Choroid plexus epithelial cell (primary cell): ENCODE measurements around the gene ANTKMT.
"Not testable (repeated sequence)": the region's sequence is repeated elsewhere in the genome, so short reads cannot be mapped to it uniquely, and the experiment has no call there.

Source experiments
- DNase-seq: peaks from one replicate; pipeline ENCODE4 v3.0.0-alpha.2; 2010; ENCODE audit warnings: low read depth
- H3K4me3 ChIP-seq: 2 replicates; pipeline ENCODE4 v1.5.1; 2011; ENCODE audit warnings: low read depth, mild to moderate bottlenecking, control low read depth, low read length, moderate library complexity
- TF ChIP-seq, protein P1 (sequence below): conservative IDR thresholded peaks from 2 replicates; pipeline ENCODE4 v1.5.1; 2011; ENCODE audit warnings: low read depth, mild to moderate bottlenecking, control low read depth, inconsistent platforms, low read length, moderate library complexity

The ANTKMT gene

DNA sequence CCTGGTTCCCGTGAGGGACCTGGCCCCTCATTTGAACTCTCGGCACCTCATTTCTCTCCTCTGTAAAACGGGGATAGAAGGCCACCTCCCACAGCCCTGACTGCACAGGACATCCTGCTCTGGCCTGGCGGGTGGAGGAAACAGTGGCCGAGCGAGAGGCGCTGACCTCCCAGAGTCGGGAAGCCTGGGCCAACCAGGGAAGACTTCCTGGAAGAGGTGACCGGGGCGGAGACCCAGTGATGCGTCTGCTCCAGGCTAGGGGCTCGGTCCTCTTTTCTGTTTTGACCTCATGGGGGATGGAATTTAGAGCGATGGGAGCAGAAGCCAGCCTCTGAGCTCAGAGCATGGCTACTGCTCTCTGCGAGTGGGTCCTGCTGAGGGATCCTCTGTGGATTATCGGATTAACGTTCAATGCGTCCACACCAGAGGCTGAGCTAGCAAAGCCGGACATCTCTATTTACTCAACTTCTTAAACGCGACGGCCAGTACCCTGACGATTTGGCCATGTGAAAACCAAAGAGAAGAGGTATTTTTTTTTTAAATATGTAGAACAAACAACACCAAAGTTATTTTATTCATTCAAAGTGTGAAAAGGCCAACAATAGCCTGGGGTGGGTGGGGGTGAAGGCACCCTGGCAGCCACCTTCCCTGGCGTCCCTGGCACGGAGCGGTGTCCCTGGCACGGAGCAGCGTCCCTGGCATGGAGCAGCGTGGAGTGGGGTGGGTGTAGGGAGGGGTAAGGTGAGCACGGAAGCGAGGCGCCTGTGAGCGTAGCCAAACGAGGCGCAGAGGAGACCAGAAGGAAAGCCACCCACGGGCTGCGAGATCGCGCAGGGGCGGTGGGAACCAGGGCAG is 30.4 kb downstream of the ANTKMT start:
- DNase-seq, result no peak
- no peak overlapping the region for H3K4me3 ChIP-seq
- TF ChIP-seq, protein P1, sequence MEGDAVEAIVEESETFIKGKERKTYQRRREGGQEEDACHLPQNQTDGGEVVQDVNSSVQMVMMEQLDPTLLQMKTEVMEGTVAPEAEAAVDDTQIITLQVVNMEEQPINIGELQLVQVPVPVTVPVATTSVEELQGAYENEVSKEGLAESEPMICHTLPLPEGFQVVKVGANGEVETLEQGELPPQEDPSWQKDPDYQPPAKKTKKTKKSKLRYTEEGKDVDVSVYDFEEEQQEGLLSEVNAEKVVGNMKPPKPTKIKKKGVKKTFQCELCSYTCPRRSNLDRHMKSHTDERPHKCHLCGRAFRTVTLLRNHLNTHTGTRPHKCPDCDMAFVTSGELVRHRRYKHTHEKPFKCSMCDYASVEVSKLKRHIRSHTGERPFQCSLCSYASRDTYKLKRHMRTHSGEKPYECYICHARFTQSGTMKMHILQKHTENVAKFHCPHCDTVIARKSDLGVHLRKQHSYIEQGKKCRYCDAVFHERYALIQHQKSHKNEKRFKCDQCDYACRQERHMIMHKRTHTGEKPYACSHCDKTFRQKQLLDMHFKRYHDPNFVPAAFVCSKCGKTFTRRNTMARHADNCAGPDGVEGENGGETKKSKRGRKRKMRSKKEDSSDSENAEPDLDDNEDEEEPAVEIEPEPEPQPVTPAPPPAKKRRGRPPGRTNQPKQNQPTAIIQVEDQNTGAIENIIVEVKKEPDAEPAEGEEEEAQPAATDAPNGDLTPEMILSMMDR, result no peak

DNA sequence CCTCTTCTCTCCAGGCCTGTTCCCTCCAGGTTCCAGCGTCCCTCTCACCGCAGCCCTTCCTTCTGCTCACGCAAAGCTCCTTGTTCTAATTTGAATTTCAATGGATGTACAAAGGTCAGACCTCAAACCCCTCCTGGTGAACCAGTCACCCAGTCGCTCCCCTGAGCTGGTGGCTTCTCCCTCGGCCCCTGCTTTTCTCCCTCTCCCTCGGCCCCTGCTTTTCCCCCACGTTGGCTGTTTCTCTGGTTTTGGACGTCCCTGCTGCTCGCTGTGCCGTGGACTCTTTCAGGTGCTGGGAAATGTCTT is 31.0 kb downstream of the ANTKMT start:
- H3K4me3 ChIP-seq, result no peak overlapping the region
- DNase-seq, result no peak
- TF ChIP-seq, protein P1, result no peak

DNA sequence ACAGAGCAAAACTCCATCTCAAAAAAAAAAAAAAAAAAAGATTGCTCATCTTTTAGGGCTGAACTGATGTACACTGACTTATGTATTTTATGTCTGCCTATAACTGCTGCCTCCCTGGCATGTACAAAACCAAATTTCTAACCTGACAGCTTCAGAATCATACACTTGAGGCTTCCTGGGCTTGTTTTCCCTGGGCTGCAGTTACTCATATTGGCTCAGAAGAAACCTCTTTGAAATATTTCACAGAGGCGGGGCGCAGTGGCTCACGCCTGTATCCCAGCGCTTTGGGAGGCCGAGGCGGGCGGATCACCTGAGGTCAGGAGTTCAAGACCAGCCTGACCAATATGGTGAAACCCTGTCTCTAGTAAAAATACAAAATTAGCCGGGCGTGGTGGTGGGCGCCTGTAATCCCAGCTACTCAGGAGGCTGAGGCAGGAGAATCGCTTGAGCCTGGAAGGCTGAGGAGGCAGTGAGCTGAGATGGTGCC is 33.2 kb downstream of the ANTKMT start:
- DNase-seq, H3K4me3 ChIP-seq: not testable (repeated sequence)

DNA sequence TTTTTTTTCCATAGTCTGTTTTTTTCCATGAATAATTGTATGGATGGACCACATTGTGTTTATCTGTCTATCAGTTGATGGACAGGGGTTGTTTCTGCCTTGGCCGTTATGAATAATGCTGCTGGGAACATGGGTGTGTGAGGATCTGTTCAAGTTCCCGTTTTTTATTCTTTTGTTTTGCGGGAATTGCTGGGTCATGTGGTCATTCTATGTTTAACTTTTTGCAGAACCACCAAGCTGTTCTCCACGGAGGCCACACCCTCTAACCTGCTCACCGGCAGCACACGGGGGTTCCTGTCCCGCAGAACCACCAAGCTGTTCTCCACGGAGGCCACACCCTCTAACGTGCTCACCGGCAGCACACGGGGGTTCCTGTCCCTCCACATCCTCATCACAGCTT is 33.7 kb downstream of the ANTKMT start:
- H3K4me3 ChIP-seq, result no peak overlapping the region
- DNase-seq, result no peak
- TF ChIP-seq, protein P1, result no peak

DNA sequence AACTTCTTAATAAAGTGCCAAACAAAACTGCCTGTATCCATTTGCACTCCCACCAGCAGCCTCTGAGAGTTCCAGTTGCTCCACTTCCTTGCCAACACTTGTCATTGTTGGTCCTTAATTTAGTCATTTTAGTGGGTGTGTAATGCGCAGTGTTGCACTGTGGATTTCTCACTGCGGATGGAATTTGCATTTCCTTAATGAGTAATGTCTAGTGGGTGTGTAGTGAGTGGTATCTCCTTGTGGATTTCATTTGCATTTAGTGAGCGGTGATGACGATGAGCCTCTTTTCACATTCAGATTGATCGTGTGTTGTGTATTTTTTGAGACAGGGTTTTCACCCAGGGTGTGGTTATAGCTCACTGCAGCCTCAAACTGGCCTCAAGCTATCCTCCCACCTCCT is 35.5 kb downstream of the ANTKMT start:
- no peak for DNase-seq

DNA sequence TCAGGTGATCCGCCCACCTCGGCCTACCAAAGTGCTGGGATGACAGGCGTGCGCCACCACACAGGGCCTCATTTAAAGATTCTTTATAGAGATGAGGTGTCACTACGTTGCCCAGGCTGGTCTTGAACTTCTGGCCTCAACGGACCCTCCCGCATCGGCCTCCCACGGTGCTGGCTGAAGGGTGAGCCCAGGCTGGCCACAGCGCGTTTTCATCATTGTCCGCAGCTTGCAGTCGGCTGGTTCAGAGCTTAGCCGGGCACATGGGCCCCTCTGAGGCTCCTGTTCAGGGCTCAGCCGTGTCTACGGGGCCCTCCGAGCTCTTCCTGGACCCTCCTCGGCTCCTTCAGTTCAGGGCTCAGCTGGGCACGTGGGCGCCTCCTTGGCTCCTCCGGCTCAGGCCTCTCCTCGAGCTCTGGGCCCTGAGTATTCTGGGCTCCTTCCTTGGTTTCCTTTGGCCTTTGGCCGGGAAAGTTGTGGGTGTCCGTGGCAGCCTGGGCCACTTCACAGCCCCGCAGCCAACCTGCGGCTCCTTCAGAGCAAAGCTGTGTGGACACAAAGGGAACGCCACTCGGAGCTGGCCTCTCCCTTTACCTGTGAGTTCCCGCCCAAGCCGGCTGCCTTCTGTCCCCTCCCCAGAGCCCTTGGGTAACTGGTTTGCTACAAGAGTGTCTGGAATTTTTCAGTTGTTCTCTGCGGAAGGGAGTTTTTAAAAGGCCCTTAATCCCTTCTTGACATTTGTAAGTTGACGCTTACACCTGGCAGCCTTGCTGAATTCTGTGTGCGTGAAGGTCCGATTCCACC is 38.4 kb downstream of the ANTKMT start:
- TF ChIP-seq, protein P1, result no peak
- H3K4me3 ChIP-seq, result no peak overlapping the region
- DNase-seq, result no peak

More for the DNA sequence above, 35.5 kb downstream of the ANTKMT start:
- TF ChIP-seq, protein P1, result no peak
- H3K4me3 ChIP-seq, result no peak overlapping the region

DNA sequence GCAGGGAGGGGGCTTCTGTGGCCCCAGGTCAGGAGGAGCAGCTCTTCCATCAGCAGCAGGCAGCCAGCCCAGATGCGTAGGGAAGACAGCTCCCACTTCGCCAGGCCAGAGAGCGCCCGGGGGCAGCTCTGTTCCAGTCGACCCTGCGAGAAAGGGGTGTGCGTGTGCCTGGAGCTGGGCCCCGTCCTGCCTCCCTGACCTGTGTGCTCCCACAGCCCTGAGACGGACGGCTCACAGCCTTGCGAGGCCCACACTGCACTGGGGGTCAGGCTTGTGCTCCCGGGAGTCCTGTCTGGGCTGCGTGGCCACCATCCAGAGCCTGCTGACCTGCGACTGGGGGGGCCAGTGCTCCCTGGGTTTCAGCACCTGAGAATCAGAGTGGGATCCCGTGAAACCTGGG is 39.1 kb downstream of the ANTKMT start:
- DNase-seq, result no peak
- H3K4me3 ChIP-seq, result no peak overlapping the region
- TF ChIP-seq, protein P1, result no peak
